SU-DHL-6 (cell line): Measurements from ENCODE around the gene BTBD16.

ENCODE experiments used
- CTCF ChIP-seq: fragments of 200-600 bp; sonication (generic); IDR thresholded peaks from one replicate; pipeline ENCODE4 v1.5.1; 2017; ENCODE audit warnings: antibody characterized with exemption, mild to moderate bottlenecking, low read length, moderate library complexity; ENCODE audit not compliant: insufficient read depth, poor library complexity, severe bottlenecking
- EZH2phosphoT487 ChIP-seq: fragments of 200-600 bp; sonication (generic), shearing (Covaris generic); conservative IDR thresholded peaks from 2 replicates; pipeline ENCODE4 v1.6.1; 2018; ENCODE audit warnings: mild to moderate bottlenecking, antibody characterized with exemption, low read length, moderate library complexity, mixed read lengths

GRCh38 chr10:122363722-122364463, 92.8 kb downstream of the BTBD16 start:
- TF ChIP-seq CTCF (no peak), EZH2phosphoT487 (no peak)
